Measurements from ENCODE around the gene FUCA1. TPM values are rescaled to one million over a fixed set of nuclear protein-coding genes. Genes with fewer than 3 reads are reported as not detected.

FUCA1 gene
- total and polyA plus RNA-seq, 2 of the 8 experiments (the other 6 are each of a cell fraction or from before 2014, with no cell fraction given): 5.9 to 6.4 TPM

DNA sequence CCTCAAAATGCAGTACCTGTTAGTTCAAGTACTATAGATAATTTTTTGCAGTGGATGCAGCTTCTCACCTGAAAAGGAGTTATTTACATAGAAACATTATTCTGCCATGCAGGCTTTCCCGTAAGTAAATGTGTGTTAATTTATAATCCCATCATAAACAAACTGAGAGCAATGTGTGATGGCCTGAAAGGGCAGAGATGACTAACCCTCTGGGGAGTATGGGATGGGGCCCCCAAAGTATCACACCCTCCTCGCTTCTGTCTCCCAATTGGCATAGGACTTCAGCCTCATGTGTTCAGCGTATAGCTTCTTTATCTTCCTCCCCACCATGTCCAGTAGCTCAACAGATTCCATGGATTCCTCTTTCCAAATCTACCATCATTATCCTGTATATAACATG lies 50.5 kb downstream of the FUCA1 start:
- H2BK15ac ChIP-seq (ENCODE audit: low read length): no peak overlapping the region
- H3K9ac ChIP-seq (replicated peaks in 1 of 4; ENCODE audit: extremely low read depth in 1 of 4, low read depth in 3 of 4, low read length in 3 of 4): no peak overlapping the region
- DNase-seq (ENCODE audit: low read depth in 1 of 2, low spot score in 2 of 2): no peak
- no peaks in the 10 kb centered on the region for H3K9me3 ChIP-seq (ENCODE audit: insufficient read depth in 2 of 2, low read depth in 1 of 2, low read length in 1 of 2)
- H2BK20ac ChIP-seq (ENCODE audit: low read length): no peak overlapping the region
- no peak overlapping the region for H2BK12ac ChIP-seq (ENCODE audit: low read depth, low read length)
- no peaks in the 10 kb centered on the region for H3K27me3 ChIP-seq (replicated peaks in 1 of 4; ENCODE audit: control insufficient read depth in 3 of 4, extremely low read depth in 1 of 4, insufficient read depth in 3 of 4, low read length in 3 of 4)
- H3K4me1 ChIP-seq (replicated peaks in 1 of 4; ENCODE audit: control insufficient read depth in 3 of 4, insufficient read depth in 4 of 4, low read length in 3 of 4): no peaks in the 10 kb centered on the region
- ChIA-PET CTCF (ENCODE audit: partially characterized antibody) (interaction anchor here (0.9 to 2.9 kb wide), 4 partner anchors 8 to 51 kb away, joined by 3 to 13 read pairs (median 8); partner anchors contain the start of gene FUCA1), POLR2A (ENCODE audit: partially characterized antibody) (interaction anchor here (0.7 to 1.5 kb wide), 6 partner anchors 10 to 362 kb away, joined by 3 to 5 read pairs (median 4); no protein-coding TSS in a partner anchor)
- no peak overlapping the region for H3K23ac ChIP-seq (ENCODE audit: insufficient read length)
- no peak overlapping the region for H2AK5ac ChIP-seq (ENCODE audit: low read depth, low read length)
- no peak overlapping the region for H3K27ac ChIP-seq (ENCODE audit: low read depth, low read length)
- H2BK120ac ChIP-seq (replicated peaks; ENCODE audit: low read depth, low read length): no peak overlapping the region
- no peak overlapping the region for H3K18ac ChIP-seq (ENCODE audit: extremely low read depth, low read length)
- H3K56ac ChIP-seq (replicated peaks; ENCODE audit: insufficient read length, low read depth, low read length): no peak overlapping the region
- no peak overlapping the region for H4K5ac ChIP-seq (ENCODE audit: insufficient read length, low read depth, low read length)
- no peak overlapping the region for H4K91ac ChIP-seq (replicated peaks; ENCODE audit: insufficient read length, low read length)
- H2AFZ ChIP-seq (ENCODE audit: low read length): no peak overlapping the region
- no peak for FAIRE-seq
- H3K36me3 ChIP-seq (ENCODE audit: control insufficient read depth in 2 of 4, insufficient read depth in 4 of 4, low read length in 3 of 4): peaks cover 0 to 23% (median 1%) of the 10 kb centered on the region in 4 experiments; a peak in 5 of 8 replicates
- H3K23me2 ChIP-seq (ENCODE audit: low read depth, low read length): no peaks in the 10 kb centered on the region
- no peak overlapping the region for H3K4me2 ChIP-seq (ENCODE audit: insufficient read depth in 1 of 2, low read depth in 2 of 2, low read length in 2 of 2)
- no peak overlapping the region for H4K8ac ChIP-seq (ENCODE audit: extremely low read depth, insufficient read depth, low read length)
- H4K20me1 ChIP-seq (replicated peaks in 1 of 2; ENCODE audit: control insufficient read depth in 1 of 2, insufficient read depth in 2 of 2, low read length in 2 of 2): no peaks in the 10 kb centered on the region
- no peak overlapping the region for H2BK5ac ChIP-seq (ENCODE audit: low read depth, low read length)
- H3K4ac ChIP-seq (replicated peaks; ENCODE audit: insufficient read length, low read depth, low read length): no peak overlapping the region
- H3K14ac ChIP-seq (ENCODE audit: insufficient read length): no peak overlapping the region
- H3K4me3 ChIP-seq (ENCODE audit: extremely low read depth in 1 of 4, insufficient read depth in 2 of 4, low read depth in 3 of 4, low read length in 4 of 4): no peak overlapping the region
- H3K79me1 ChIP-seq (ENCODE audit: low read depth, low read length): no peaks in the 10 kb centered on the region
- H3K79me2 ChIP-seq (ENCODE audit: control insufficient read depth in 1 of 2, insufficient read depth in 2 of 2, low read length in 2 of 2): no peaks in the 10 kb centered on the region
- WGBS, 2 experiments (ENCODE audit: extremely low coverage in 1 of 2, insufficient coverage in 1 of 2, insufficient read length in 1 of 2, insufficient replicate concordance in 2 of 2, low coverage in 1 of 2, low lambda C conversion rate in 2 of 2, missing lambda C conversion rate in 1 of 2): 92% methylated on average over 3 of the region's 3 CpGs; no CpG with 5 or more reads in 1 of the 2 experiments
- TF ChIP-seq NANOG (IDR thresholded peaks at IDR 0.05; ENCODE audit: insufficient read depth, low read depth, low read length, poor library complexity, severe bottlenecking) (no peak), BRCA1 (IDR thresholded peaks at IDR 0.05; ENCODE audit: low read depth, low read length) (no peak), JUN (IDR thresholded peaks at IDR 0.05; ENCODE audit: low read depth, low read length) (no peak)
- TF ChIP-seq, protein P1, sequence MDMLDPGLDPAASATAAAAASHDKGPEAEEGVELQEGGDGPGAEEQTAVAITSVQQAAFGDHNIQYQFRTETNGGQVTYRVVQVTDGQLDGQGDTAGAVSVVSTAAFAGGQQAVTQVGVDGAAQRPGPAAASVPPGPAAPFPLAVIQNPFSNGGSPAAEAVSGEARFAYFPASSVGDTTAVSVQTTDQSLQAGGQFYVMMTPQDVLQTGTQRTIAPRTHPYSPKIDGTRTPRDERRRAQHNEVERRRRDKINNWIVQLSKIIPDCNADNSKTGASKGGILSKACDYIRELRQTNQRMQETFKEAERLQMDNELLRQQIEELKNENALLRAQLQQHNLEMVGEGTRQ (IDR thresholded peaks at IDR 0.05; ENCODE audit: low read length): no peak

Data from H1 (cell line).